Activated CD8-positive, alpha-beta memory T cell treated with anti-CD3 and anti-CD28 coated beads, Interleukin-2, amount 50 U/mL, for 48 hours (primary cell): ENCODE data around the gene TRA2B.
A peak's percentile ranks its signal among the peaks of the same experiment; 100 is the strongest.

Source experiments
- DNase-seq: peaks from one replicate; pipeline ENCODE4 v3.0.0-alpha.2; 2020

The TRA2B gene

DNA sequence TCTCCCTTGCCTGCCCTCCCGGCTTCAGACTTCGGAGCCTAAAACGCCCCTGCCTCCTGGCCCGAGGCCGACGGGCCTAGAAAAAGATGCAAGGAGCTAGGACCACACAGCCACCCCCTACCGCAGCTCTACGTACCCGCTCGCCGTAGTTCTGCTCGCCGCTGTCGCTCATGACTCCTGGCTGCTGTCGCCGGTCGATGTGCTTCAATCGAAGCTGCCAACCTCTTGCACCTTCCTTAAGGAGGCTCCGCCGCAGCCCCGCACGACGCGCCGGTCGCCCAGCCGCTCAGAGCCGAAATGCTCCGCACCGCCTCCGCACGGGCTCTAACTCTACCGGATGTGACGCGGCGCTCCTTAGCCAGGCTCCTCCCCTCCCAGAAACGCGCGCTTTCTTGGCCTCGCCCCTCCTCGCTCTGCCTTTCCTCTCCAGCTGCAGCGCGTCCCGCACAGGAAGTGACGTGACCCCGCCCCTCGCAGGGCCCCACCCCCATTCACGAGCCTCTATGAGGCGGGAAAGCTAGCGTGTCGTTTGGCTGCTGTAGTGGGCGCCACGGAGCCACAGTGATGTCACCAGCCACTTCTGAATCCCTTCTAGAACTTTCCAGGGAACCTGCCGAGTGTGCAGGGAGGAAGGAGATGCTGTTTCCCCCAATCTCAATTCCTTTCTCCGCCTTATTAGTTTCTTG lies at the start of gene TRA2B:
Gene TRA2B (minus strand): TSS at position 326 of the 686 bp plus-strand sequence. CDS start 154 bp downstream, at position 172.
- DNase-seq, result peak; percentile 98

DNA sequence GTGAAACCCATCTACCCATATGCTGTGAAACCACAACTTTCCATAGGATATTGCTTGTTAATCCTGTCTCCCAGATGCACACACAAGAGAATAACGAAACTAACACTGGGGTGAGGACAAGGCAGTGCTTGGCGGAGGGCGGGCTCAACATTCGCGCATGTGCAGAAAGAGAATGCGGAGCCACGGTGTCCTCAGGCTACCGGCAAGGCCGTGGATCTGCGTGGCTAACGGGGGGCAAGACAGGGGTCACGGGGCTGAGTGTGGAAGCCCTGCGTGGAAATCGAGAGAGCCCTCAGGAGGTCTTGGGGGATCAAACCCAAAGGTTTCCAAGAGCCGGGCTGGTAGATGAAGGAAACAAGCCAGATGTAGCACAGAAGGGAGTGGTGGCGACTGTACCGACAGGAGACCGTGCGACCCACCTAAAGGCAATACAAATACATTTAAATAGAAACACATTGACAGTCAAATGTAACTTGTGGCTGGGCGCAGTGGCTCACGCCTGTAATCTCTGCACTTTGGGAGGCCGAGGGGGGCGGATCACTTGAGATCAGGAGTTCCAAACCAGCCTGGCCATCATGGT lies 48.5 kb upstream of the TRA2B start:
- peak; percentile 46 for DNase-seq

DNA sequence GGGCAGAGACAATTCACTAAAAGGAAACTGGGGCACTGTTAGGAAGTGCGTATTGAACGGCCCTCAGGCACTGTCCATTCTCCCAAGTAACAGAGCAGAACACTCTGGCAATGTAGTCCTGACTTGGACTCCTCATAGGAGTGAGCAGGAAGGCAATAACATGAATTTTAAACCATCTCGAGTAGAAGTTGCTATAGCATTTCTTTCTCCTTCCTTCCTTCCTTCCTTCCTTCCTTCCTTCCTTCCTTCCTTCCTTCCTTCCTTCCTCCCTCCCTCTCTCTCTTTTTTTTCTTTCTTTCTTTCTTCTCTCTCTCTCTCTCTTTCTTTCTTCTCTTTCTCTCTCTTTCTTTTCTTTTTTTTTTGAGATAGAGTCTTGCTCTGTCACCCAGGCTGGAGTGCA lies 46.4 kb upstream of the TRA2B start:
- no peak for DNase-seq

DNA sequence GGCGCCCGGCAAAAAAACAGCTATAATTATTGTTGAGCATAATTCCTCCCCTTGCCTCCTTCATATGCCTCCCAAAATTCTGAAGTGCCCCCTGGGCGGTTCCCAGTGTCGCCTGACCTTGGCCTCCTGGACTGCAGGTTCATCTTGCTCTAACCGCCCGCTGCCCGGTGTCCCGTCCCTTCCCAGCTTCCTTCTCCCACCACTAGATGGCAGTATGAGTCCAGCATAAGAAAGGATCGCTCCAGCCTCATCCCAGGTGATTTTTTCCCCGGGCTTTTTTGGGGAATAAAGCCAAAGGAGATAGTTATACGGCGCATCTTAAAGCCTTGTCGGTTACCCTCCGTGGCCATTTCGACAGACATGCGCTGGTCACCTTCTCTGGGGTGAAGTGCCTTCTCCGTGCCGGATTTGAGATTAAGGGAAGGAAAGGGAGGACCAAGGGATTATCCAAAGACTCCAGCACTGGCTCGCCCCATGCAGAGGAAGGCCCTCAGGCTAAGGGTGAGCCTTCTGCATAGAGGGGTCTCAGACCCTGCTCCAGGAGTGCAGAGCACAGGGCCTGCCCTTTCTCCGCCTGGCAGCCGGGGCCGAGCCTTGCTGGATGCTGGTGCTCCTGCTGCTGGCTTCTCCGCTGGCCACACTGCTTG lies 45.8 kb upstream of the TRA2B start:
- peak; percentile 74 for DNase-seq

DNA sequence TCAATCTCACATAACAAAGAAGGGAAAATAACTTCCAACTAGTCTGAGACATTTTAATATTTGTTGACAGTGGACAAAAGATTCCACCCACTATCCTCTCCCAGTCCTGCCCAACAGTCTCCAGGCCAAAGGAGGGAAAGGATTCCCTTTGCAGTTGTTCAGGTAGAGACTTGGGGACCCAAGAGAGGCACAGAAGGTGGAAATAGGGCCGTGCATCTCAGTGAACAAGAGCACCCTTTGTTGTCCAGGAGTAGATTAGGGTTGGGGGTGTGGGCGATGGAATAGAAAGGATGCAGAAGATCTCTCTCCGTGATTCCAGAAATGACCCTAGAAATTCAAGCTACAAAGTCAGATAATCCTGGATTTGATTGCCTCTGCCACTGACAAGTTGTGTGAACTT lies 44.8 kb upstream of the TRA2B start:
- DNase-seq, result no peak

DNA sequence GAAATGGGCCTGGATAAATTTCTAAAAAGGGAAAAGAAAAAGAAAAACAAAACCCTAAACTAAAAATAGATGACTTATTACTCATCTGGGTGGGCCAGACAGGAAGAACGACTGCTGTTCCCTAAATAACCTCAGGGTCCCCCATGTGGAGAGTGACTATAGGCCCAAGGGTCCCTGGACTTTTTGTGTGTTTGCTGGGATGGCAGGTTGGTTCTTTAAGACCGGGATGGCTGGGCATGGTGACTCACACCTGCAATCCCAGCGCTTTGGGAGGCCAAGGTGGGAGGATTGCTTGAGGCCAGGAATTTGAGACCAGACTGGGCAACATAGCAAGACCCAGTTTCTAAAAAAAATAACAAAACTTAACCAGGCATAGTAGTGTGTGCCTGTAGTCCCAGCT lies 43.8 kb upstream of the TRA2B start:
- no peak for DNase-seq

DNA sequence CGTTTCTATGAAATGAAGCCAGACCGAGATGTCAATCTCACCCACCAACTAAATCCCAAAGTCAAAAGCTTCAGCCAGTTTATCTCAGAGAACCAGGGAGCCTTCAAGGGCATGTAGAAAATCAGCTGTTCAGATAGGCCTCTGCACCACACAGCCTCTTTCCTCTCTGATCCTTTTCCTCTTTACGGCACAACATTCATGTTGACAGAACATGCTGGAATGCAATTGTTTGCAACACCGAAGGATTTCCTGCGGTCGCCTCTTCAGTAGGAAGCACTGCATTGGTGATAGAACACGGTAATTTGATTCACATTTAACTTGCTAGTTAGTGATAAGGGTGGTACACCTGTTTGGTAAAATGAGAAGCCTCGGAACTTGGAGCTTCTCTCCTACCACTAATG lies 41.9 kb upstream of the TRA2B start:
- DNase-seq, result no peak

DNA sequence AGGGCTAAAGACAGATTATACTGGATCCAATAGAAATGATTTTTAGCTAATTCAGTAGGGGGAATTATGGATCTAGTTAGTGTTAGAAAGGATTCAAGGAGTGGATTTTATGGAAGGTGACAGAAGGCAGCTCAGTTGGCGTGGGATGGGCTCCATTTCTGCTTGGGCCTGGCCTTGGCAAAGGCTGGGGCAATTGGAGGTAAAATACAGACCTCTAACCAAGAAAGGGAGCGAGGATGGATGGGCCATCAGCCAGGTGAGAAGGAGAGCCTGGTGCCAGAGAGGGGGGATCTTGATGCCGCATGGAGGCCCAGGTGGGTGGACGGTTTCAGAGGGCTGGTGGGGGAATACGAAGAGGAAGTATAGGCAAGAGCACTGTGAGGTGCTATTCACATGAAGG lies 40.7 kb upstream of the TRA2B start:
- no peak for DNase-seq

DNA sequence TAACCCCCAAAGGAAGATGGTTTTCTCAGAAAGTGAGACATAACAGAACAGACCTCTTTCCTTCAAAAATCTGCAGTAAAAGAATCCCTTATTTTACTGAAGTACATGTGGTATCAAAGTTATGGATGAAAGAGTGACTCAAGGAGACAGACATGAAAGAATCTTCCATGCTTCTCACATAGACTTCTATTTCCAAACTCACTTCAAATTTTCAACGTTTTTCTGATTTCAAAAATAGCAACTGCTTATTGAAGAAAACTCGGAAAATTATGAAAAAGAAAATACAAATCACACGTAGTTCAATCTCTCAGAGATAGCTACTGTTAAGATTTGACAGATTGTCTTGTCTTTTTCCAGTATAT lies 39.8 kb upstream of the TRA2B start:
- DNase-seq, result no peak

DNA sequence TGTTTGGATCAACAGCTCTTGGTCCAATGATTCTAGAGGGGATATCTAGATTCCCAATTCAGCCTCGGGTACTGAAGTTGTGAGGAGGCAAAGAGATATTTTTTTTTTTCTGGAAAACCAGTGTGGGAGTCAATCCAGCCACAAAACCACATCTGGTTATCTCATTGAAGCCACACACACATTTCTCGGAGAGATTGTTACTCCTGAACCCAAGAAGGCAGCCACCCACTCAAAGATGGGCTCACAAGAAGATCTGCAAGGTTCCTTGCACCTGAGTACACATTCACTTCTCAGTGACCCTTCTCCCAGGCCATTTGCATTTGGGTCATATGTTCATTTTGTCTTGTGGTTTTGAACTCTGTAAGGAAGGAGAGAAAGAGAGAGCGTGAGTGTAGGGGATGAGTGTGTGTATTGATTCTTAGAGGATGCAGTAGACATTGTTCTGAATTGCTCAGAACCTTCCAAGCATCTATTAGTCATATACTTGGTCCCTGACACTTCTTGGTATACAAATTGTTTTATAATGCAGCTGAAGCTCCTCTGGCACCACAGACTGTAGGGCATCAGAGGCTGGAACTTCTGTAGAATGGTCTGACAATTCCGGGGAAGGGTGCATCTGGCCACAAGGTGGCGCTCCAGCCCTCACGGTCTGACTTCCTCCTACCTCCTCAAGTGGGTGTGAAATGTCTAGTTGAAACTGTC lies 39.3 kb upstream of the TRA2B start:
- DNase-seq, result peak; percentile 97

DNA sequence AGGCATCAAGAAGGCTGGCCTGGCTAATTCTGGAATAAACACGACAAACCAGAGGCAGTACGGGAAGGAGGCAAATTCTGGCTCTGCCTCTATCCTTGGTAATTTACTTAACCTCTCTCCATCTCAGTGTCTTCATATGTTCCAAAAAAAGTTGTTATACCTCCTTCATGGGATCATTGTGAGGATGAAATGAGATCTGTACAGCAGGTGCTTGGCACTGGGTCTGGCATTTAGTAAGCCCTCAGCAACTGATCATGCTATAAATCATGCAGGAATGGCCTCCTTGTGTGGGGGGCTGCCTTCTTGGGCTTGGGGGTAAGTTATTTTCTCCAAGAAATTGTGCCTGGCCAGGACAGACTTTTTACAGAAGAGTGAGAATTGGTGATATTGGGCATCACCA lies 38.3 kb upstream of the TRA2B start:
- no peak for DNase-seq

DNA sequence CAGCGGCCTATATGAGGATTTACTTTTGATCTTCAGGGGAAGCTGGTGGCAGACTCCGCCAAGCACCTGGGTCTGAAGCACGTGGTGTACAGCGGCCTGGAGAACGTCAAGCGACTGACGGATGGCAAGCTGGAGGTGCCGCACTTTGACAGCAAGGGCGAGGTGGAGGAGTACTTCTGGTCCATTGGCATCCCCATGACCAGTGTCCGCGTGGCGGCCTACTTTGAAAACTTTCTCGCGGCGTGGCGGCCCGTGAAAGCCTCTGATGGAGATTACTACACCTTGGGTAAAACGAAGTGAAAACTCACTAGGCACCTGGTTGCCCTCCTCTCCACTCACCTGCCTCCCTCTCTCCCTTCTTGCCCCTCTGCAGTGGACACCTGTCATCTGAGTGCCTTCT lies 33.8 kb upstream of the TRA2B start:
- DNase-seq, result no peak

DNA sequence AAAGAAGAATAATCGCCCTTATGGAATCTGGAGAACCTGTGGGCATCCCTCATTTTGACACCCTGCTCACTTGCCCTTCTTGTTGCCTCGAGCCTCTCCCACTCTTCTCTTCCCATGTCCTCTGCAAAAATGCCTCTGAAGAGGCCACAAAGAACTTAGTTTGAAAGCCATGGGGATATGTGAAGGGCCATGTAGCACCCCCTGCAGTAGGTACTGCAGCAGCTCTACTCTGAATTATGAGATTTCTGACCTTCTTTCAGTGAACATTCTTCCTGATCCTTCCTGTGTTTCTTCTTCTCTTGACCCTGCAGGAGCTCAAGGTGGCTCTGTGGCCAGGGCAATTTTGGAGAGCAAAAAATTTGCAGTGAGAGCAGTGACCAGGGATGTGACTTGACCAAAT lies 30.4 kb upstream of the TRA2B start:
- no peak for DNase-seq

DNA sequence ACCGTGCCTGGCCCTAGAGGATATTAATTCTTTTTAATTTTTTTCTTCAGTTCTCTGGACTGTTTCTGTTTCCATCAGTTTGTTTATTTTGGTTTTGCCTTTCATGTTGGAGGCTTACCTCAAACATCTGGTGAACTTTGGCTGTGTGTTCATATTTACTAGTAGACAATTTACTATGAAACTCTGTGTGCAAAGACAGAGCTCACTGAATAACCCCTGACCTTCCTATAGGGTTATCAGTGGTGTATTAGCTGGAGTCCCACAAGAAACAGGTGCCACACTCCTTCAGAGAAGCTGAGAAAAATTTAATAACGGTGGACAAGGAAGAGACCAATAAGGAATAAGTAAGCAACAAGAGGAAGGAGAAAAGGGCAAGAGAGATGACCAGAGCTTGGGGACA lies 28.8 kb upstream of the TRA2B start:
- no peak for DNase-seq

DNA sequence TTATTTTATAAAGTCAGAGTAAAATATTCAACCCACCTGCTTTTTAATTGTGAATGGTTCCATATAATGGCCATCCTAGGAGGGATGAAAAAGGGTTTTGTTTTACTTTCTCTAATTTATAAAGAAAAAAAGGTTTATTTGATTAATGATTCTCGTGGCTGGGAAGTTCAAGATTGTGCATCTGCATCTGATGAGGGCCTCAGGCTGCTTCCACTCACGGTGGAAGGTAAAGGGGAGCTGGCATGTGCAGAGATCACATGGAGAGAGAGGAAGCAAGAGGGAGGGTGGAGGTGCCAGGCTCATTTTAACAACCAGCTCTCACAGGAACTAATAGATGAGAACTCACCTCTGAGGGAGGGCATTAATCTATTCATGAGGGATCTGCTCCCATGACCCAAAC lies 27.7 kb upstream of the TRA2B start:
- DNase-seq, result no peak

DNA sequence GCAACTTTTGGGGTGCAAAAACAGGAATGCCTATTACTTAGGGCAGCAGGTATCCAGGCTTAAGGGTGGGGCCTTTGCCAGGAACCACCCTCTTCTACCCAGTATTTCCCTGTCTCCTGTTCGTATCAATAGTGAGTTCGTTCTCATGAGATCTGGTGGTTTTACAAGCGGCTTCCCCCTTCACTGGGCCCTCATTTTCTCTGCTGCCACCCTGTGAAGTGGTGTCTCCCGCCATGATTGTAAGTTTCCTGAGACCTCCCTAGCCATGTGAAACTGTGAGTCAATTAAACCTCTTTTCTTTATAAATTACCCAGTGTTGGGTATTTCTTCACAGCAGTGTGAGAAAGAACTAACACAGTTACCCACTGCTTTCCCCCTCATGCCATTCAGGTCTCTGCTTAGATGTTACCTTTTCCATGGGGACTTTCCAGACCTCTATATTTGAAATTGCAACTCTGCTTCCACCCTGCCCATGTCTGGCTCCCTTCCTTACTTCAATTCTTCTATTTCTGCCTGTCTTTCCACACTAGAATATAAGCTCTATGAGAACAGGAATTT lies 23.9 kb upstream of the TRA2B start:
- DNase-seq, result no peak

DNA sequence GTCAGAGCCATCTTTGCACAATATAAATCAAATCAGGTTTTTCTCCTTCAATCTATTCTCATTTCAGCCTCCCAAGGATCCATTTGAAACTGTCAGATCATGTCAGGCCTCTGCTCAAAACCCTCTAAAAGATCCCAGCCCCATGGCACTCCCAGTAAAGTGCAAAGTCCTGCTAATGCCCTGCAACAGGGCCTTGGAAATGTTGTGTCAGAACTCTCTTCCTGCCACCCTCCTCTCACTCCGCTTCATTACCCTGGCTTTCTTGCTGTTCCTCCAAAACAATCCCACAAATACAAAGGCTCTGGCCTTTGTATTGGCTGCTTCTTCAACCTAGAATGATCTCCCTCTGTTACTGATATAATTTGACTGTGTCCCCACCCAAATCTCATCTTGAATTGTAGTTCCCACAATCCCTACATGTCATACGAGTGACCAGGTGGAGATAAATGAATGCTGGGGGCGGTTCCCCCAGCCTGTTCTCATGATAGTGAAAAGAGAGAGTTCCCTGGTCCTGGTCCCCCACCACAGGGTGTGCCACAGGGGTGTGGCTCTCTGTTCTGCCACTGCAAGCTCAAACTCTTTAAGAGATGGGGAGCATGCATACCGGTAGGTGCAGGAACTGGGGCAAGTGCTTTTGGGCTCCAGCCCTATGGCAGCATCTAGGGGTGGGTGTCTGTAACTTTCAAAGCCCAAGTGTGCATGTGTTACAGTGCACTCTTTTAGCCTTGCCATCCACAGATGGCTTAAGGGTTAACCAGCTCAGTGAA lies 22.9 kb upstream of the TRA2B start:
- no peak for DNase-seq

DNA sequence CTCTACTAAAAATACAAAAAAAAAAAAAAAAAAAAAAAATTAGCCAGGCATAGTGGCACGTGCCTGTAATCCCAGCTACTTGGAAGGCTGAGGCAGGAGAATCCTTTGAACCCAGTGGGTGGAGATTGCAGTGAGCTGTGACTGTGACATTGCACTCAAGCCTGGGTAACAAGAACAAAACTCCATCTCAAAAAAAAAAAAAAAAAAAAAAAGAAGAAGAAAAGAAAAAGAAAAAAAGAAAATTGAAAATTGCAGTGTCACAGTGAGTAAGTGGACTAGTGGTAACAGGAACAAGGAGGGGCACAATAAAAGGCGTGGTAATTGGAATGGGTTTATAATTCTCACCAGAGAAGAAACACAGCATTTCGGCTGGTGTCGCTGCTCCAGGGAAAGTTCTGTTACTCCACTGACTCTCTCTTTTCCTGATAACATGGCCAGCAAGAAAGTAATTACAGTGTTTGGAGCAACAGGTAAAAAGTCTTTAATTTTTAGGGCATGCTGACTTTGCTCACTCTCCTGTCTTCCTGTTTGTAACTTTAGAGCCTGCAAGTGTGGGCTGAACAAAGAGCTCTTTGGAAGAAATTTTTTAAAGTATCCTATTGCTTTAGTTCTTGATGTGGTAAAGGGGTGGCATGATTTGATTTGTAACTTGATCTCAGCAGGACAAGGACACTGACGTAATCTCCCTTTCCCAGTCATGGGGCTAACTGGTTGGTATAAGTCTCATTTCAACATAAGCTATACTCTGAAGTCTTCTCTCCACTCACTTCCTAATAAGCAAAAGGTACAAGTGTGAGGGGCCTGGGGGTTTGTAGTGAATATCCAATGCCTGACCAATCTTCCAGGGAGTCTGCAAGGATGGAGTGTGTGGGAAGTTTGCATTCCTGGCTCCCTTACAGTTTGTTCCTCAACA lies 22.1 kb upstream of the TRA2B start:
- DNase-seq, result no peak

DNA sequence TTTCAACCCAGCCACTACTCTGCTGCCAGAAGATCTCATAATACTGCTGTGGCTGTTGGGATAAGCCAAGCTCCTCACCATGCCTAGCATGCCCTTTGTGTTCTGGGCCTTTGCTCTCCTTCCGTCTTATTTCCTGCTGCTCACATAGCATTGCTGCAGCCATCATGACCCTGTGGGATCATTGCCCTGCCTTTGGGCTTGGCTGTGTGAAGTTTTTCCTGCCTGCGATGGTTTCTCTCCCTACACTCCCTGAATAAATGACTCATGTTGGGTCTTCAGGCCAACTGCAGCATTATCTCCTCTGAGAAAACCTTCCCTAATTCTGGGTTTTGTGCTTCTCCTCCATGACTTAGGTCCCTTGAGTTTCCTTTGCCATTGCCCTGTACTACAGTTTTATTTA lies 20.8 kb upstream of the TRA2B start:
- no peak for DNase-seq

DNA sequence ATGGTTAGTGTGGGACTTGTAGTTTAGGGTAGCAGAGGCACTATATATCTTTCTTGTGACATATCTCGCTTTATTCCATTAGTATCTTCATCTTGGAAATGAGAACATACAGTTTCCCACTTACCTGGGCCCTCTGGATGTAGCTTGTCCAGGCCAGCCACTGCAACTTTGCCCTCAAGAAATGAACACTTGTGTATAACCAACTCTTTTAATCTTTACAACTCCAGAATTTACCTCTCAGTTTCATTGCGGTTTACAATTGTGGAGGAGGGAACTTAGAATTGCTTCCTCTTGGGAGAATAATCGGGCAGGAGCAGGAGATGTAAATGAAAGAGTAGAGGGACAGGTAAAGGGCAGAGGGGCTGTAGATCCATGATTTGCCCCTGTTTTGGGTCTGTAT lies 18.4 kb upstream of the TRA2B start:
- no peak for DNase-seq

DNA sequence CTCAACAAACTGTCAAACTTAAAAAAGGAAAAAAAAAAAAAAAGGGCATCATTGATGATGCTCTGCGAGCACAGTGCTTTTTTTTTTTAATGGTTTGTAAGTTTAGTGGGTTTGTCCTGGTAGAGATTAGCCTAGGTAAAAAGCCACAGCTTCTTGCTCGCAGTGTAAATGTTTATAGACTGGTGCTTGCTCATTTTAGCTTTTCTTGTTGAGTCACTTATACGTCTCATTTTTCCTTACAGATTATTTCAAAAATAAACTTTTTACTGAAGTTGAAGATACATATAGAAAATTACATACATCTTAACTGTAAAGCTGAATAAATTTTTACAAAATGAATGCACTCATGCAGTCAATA lies 16.5 kb upstream of the TRA2B start:
- no peak for DNase-seq

DNA sequence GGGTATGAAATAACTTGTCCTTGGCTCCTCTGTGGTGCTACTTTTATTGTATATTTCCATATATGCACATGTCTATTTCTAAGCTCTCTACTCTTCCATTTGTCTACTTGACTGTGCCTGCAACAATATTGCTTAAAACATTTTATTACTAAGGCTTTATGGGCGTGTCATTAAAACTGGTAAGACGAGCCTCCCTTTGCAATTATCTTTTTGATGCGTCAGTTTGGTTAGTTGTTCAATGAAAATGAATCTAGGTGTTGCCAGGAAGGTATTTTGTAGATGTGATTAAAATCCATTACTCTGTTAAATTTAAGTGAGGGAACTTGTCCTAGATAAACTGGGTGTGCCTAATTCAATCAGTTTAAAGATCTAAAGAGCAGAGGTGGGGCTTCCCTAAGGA lies 12.9 kb upstream of the TRA2B start:
- DNase-seq, result no peak
